DND-41 (cell line): ENCODE measurements around the gene MID2.

Source experiments
- ATAC-seq: fragments of 200-7000 bp; cut with Tn5 transposase; 3 replicates; pipeline ENCODE4 v1.9.1; 2021; ENCODE audit warnings: low read depth; ENCODE audit not compliant: insufficient read depth
- DNase-seq: peaks from one replicate; pipeline ENCODE4 v3.0.0-alpha.2; 2020
- H2AFZ ChIP-seq: 2 replicates; pipeline ENCODE4 v1.6.0; 2012; ENCODE audit warnings: low read depth, low read length
- H3K27ac ChIP-seq: 2 replicates; pipeline ENCODE4 v1.5.1; 2012; ENCODE audit warnings: low read length, inconsistent platforms
- H3K27me3 ChIP-seq: fragments of 200-600 bp; sonication (generic); 2 replicates; pipeline ENCODE4 v1.6.0; 2012; ENCODE audit warnings: low read length, mild to moderate bottlenecking, inconsistent platforms; ENCODE audit not compliant: insufficient read depth, poor library complexity
- H3K36me3 ChIP-seq: 2 replicates; pipeline ENCODE4 v1.5.1; 2012; ENCODE audit warnings: low read length, inconsistent platforms; ENCODE audit not compliant: insufficient read depth
- H3K4me1 ChIP-seq: 2 replicates; pipeline ENCODE4 v1.5.1; 2012; ENCODE audit warnings: mild to moderate bottlenecking, low read length; ENCODE audit not compliant: insufficient read depth
- H3K4me2 ChIP-seq: 2 replicates; pipeline ENCODE4 v1.6.0; 2012; ENCODE audit warnings: mild to moderate bottlenecking, moderate library complexity, low read length, inconsistent platforms; ENCODE audit not compliant: insufficient read depth
- H3K4me3 ChIP-seq, 2 experiments: fragments of 200-600 bp in 1 of 2; shearing (Covaris generic) in 1 of 2; 2 replicates each; pipeline ENCODE4 v1.5.1; 2012 to 2016; ENCODE audit warnings: inconsistent platforms in 2 of 2, low read length in 2 of 2, mild to moderate bottlenecking in 2 of 2, low read depth in 1 of 2, moderate library complexity in 1 of 2
- H3K79me2 ChIP-seq: 2 replicates; pipeline ENCODE4 v1.6.0; 2012; ENCODE audit warnings: low read length, inconsistent platforms; ENCODE audit not compliant: insufficient read depth
- H3K9ac ChIP-seq: 2 replicates; pipeline ENCODE4 v1.6.0; 2012; ENCODE audit warnings: low read depth, mild to moderate bottlenecking, inconsistent platforms, low read length, moderate library complexity
- H3K9me3 ChIP-seq: 2 replicates; pipeline ENCODE4 v1.5.1; 2012; ENCODE audit warnings: low read length, moderate library complexity, mild to moderate bottlenecking, inconsistent platforms; ENCODE audit not compliant: insufficient read depth, severe bottlenecking
- H4K20me1 ChIP-seq: 2 replicates; pipeline ENCODE4 v1.6.0; 2012; ENCODE audit warnings: low read length; ENCODE audit not compliant: insufficient read depth
- CTCF ChIP-seq: IDR thresholded peaks from 2 replicates; pipeline ENCODE4 v1.5.1; 2012; ENCODE audit warnings: borderline replicate concordance, low read length, moderate library complexity, mild to moderate bottlenecking; ENCODE audit not compliant: poor library complexity, severe bottlenecking; ENCODE audit errors: extremely low read depth
- EZH2 ChIP-seq: IDR thresholded peaks from 3 replicates; pipeline ENCODE4 v1.6.1; 2012; ENCODE audit warnings: borderline replicate concordance, low read depth, mild to moderate bottlenecking, moderate library complexity, low read length, inconsistent platforms; ENCODE audit not compliant: severe bottlenecking

The MID2 gene

GRCh38 chrX:107829878-107830277 lies 4.2 kb downstream of the MID2 start:
- Histone ChIP-seq H3K27ac (no peak overlapping the region), H3K4me3 (no peak overlapping the region), H3K9ac (no peak overlapping the region), H3K4me2 (no peak overlapping the region), H3K36me3 (no peaks in the 10 kb centered on the region), H3K79me2 (no peaks in the 10 kb centered on the region), H2AFZ (no peak overlapping the region), H4K20me1 (no peaks in the 10 kb centered on the region), H3K9me3 (no peaks in the 10 kb centered on the region), H3K4me1 (no peaks in the 10 kb centered on the region), H3K27me3 (no peaks in the 10 kb centered on the region)
- no peak for ATAC-seq
- DNase-seq: no peak
- no peak for TF ChIP-seq EZH2
- TF ChIP-seq CTCF: no peak

- H4K20me1 ChIP-seq: no peaks in the 10 kb centered on the region
- no peak overlapping the region for H2AFZ ChIP-seq
- TF ChIP-seq CTCF (no peak), EZH2 (no peak)
- no peaks in the 10 kb centered on the region for H3K36me3 ChIP-seq
- H3K4me1 ChIP-seq: no peaks in the 10 kb centered on the region
- no peak overlapping the region for H3K9ac ChIP-seq
- no peak overlapping the region for H3K4me2 ChIP-seq
- no peaks in the 10 kb centered on the region for H3K9me3 ChIP-seq
- DNase-seq (no peak), ATAC-seq (no peak)
- no peaks in the 10 kb centered on the region for H3K27me3 ChIP-seq
- H3K4me3 ChIP-seq: no peak overlapping the region
- no peaks in the 10 kb centered on the region for H3K79me2 ChIP-seq
- H3K27ac ChIP-seq: no peak overlapping the region
Observed at GRCh38 chrX:107831071-107831730, 5.5 kb downstream of the MID2 start.

GRCh38 chrX:107834275-107835201 lies 8.9 kb downstream of the MID2 start:
- TF ChIP-seq EZH2 (no peak), CTCF (no peak)
- no peak for ATAC-seq
- H3K27me3 ChIP-seq: no peaks in the 10 kb centered on the region

More at GRCh38 chrX:107834275-107835201, 8.9 kb downstream of the MID2 start:
- H3K9me3 ChIP-seq: no peaks in the 10 kb centered on the region
- no peaks in the 10 kb centered on the region for H4K20me1 ChIP-seq
- no peak overlapping the region for H3K9ac ChIP-seq
- H3K4me3 ChIP-seq: no peak overlapping the region
- H2AFZ ChIP-seq: no peak overlapping the region
- no peaks in the 10 kb centered on the region for H3K4me1 ChIP-seq
- H3K4me2 ChIP-seq: no peak overlapping the region
- no peak overlapping the region for H3K27ac ChIP-seq
- H3K36me3 ChIP-seq: no peaks in the 10 kb centered on the region
- no peaks in the 10 kb centered on the region for H3K79me2 ChIP-seq
- DNase-seq: no peak
